GM20431 (cell line): ENCODE measurements around the gene KCTD6.
"Not testable (repeated sequence)": the region's sequence is repeated elsewhere in the genome, so short reads cannot be mapped to it uniquely, and the experiment has no call there.

Source experiments
- in situ Hi-C: fragments of 300-500 bp; cut with MseI, MboI; formaldehyde crosslinking; loops from one replicate; pipeline ENCODE4 v1.15.0; 2020; ENCODE audit warnings: low sequenced_read_pairs; ENCODE audit not compliant: unreplicated experiment

KCTD6 gene

GRCh38 chr3:58521917-58522631, 30.2 kb downstream of the KCTD6 start:
- in situ Hi-C loops = no loop called here

DNA sequence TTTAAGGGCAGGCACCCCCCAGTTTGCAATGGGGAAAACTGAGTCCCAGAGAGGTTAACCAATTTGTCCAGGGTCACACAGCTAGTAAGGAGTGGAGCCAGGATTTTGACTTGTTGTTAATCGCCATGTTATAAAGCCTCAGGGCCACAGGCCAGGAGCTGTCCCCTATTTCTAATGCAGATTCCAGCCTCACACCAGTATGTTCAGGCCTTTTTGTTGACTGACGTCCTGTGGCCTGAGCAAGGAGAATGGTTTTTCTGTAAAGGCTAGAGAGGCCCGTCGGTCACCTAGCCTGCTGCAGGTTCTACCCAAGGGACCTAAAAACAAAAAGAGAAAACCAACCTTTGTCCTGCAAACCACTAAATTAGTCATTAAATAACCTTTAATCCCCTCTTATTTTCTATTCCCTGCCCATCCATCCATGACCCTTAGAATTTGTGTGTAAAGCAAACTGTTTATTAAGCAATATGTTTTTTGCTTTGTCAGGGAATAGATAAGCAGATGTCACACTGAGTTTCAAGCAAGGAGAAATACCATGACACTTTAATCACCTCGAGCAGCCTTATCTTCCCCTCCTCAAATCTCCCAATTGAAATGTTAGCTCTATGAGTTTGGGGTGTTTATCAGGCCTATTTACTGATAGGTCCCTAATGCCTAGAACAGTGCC, 31.0 kb downstream of the KCTD6 start:
- in situ Hi-C loops = no loop called here

DNA sequence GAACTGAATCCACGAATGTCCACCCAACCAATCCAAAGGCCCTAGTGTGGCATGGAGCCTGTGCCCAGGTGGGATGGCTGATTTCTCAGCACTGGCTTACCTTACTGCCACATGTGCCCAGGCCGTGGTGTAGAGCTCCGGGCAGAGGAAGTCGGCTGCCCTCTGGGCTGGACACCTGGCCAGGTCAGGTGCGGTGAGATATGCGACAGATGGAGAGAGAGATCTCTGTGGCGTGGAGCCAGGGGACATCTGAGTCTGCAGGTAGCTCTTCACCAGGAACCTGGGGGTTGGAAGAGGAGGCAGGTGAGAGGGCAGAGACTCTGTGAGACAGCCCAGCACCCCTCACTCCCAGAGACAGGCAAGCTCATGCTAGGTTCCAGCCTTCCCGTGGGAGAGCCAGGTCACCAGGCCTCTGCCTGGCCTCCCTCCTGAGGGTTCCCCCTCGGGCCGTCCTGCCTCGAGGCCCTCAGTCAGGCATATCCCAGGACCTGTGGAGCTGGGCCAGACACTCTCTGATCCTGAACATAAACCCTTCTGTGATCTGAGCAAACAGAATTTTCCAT, 32.5 kb downstream of the KCTD6 start:
- in situ Hi-C loops = no loop called here

DNA sequence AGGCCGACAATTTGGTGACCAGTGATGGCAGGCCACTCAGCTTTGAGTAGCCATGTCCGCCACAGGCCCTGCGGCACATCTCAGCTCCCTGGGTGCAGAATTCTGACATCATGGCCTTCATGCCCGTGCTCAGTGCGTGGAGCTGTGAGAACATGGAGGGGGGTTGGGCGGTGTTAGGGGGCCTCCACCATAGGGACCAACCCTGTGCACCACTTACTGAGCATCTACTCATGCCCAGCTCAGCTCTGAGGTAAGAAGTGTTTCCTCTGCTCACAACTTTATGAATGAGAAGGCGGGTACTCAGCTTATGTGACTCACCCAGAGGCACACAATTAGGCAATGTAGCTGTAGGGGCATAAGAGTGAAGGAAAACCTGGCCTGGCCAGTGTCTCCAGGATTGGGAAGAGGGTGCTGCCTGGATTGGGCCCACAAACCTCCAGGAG, 34.6 kb downstream of the KCTD6 start:
- in situ Hi-C loops = no loop called here

- in situ Hi-C loops = not testable (repeated sequence)
These were observed 35.5 kb downstream of the KCTD6 start for GRCh38 chr3:58527440-58527839.

- in situ Hi-C loops = no loop called here
These were observed 36.7 kb downstream of the KCTD6 start for GRCh38 chr3:58528629-58529028.

DNA sequence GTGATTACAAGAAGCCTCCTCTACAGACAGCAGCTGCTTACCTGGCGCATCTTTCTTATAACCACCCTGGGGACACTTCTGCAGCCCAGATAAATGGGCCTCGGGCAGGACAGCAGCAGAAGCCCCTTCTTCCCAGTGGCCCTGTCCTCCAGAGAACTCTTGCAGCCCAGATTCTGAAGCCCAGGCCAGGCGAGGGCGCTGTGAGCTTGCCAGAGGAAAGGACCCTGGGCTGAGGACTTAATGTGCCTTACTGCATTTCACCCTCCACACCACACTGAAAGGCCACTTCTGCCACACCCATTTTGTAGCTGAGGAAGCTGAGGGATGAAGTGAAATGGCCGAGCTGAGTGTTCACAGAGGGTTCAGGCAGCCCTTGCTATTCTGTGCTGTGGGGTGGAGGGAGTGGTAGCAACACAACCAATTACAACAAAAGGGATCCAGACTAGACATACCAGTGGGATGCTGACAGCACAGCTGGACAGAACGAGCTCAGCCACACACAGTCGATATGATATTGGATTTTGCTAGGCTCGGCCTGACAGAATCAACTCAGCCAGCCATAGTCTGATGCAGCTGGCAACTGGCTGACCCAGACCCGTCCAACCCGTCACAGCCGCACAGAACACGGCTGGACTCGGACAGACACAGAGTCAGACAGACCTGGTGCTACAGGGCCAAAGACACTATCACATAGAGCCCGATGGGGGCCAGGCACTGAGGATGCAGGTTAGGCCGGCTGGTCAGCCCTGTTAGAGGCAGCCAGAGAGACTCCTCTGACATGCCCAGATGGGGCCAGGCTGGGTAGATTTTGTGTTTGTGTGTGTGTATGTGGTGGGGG, 37.8 kb downstream of the KCTD6 start:
- in situ Hi-C loops = loop anchor here (10.0 kb wide), 1 partner anchor 215 kb away; no protein-coding TSS in a partner anchor

DNA sequence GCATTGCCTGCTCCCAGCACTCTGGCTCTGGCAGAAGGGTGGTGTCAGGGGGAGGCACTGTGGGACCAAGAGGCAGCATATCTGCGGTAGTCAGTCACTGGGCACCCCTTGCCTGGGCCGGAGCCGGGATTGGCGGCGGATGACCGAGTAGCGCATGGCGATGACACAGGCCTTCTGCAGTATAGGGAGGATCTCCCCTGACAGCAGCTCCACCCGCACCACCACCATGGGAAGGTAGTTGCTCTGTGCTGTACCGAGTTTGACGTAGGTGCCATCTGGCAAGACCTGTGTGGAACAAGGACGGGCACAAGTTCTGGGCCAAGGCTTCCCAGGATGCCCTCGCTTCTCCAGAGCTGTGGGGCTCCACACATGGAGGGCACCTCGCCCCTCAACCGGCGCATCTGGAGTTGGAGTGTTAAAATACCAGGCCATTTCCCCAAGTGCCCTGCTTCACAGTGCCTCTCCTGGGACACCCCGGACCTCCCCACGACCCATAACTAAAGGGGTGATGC, 38.5 kb downstream of the KCTD6 start:
- in situ Hi-C loops = loop anchor here (10.0 kb wide), 1 partner anchor 216 kb away; no protein-coding TSS in a partner anchor

- in situ Hi-C loops = loop anchor here (10.0 kb wide), 1 partner anchor 217 kb away; no protein-coding TSS in a partner anchor
These were observed 39.7 kb downstream of the KCTD6 start for GRCh38 chr3:58531555-58531954.

- in situ Hi-C loops = loop anchor here (10.0 kb wide), 1 partner anchor 217 kb away; no protein-coding TSS in a partner anchor
These were observed 40.1 kb downstream of the KCTD6 start for GRCh38 chr3:58531956-58532355.

- in situ Hi-C loops = loop anchor here (10.0 kb wide), 1 partner anchor 218 kb away; no protein-coding TSS in a partner anchor
These were observed 40.9 kb downstream of the KCTD6 start for GRCh38 chr3:58532794-58533220.

- in situ Hi-C loops = loop anchor here (10.0 kb wide), 1 partner anchor 220 kb away; no protein-coding TSS in a partner anchor
These were observed 42.9 kb downstream of the KCTD6 start for GRCh38 chr3:58534592-58535494.

DNA sequence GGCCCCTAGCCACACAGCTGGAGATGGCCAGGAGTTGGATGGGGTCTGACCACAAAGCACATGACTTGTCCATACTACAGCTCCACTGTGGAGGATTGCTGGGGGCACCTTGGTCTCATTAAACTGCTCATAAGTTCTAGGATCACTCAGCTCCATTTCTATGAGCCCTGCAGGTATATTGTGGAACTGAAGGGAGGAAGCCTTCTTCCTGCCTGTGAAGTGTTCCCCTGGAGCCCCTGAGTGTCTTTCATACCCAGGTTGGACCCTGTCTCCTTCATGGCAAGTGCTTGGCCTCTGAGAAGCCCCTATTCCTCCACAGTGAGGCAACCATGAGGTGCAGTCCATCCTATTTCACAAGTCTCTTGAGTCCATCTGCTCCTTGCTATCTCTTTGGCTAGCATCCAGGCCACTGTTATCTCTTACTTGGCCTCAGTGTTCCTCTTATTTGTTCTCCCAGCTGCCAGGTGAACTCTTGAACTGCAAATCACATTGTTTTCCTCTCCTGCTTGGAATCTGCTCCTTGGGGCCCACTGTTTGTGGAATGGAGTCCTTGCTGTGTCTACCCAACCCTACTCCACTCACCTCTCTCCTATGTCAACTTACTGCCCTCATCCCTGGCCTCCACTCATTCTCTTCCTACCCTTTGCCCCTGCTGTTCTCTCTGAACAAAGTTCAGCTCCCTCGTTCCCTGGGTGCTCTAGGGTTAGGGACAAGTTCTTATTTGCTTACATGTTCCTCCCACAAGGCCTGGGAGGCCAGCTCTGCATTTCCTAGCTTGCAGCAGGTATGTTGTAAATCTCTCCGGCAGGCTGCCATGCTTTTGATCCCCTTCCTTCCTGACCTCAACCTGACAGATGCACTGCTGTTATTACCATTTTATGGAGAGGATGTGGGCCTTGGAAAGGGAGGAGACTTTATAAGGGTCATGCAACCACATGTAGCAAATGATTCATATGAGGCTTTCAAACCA, 43.9 kb downstream of the KCTD6 start:
- in situ Hi-C loops = loop anchor here (10.0 kb wide), 1 partner anchor 221 kb away; no protein-coding TSS in a partner anchor

- in situ Hi-C loops = loop anchor here (10.0 kb wide), 1 partner anchor 222 kb away; no protein-coding TSS in a partner anchor
These were observed 44.9 kb downstream of the KCTD6 start, which contains the start of gene ACOX2 for GRCh38 chr3:58536501-58537411. TSS of gene ACOX2 (minus strand) at chr3:58537190. CDS start at chr3:58535106, 2,084 bp downstream.

DNA sequence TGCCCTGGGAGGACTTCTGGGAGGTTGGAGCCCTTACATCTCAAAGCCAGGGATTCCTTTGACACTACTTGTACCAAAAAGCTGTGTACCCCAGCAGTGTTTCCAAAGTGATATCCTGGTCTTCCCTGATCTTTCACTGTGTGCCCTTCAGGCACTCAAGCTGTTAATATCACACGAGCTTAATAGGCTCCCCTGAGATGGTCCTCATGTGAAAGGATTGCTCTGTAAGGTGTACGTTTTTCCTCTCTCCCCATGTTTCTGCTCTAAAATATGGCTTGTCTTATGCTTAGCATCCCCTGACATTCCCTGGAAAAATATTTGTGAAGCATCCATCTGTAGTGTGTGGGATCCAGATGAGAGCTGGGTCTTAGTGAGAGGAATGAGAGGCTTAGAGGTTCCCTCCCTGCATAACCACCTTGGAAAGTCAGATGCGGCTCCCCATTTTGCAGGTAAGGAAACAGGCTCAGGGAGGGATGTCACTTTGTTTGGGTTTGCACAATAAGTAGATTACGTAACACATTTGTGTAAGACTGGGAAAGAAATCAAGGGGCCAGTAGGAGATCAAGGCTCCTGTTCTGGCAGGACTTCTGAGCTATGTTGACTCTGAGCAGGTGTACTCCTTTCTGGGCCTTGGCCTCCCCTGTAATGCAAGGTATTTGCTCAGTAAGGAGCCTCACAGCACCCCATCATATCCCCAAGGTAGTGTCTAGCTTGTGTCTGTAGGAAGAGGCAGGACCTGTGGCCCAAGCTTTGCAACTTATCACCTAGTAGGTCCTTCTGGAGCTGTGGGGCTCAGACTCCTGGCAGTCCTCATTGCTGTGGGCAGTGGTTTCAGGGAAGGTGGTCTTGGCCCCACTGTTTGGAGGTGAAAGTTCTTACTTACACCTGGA, 45.8 kb downstream of the KCTD6 start:
- in situ Hi-C loops = loop anchor here (10.0 kb wide), 1 partner anchor 223 kb away; no protein-coding TSS in a partner anchor
